Activated naive CD8-positive, alpha-beta T cell treated with anti-CD3 and anti-CD28 coated beads, Interleukin-2, amount 50 U/mL, for 16 hours (primary cell): Measurements from ENCODE around the gene MEIS2.

Experiments used
- DNase-seq: peaks from one replicate; pipeline ENCODE4 v3.0.0-alpha.2; 2020; ENCODE audit warnings: low read depth, low spot score

The MEIS2 gene

DNA sequence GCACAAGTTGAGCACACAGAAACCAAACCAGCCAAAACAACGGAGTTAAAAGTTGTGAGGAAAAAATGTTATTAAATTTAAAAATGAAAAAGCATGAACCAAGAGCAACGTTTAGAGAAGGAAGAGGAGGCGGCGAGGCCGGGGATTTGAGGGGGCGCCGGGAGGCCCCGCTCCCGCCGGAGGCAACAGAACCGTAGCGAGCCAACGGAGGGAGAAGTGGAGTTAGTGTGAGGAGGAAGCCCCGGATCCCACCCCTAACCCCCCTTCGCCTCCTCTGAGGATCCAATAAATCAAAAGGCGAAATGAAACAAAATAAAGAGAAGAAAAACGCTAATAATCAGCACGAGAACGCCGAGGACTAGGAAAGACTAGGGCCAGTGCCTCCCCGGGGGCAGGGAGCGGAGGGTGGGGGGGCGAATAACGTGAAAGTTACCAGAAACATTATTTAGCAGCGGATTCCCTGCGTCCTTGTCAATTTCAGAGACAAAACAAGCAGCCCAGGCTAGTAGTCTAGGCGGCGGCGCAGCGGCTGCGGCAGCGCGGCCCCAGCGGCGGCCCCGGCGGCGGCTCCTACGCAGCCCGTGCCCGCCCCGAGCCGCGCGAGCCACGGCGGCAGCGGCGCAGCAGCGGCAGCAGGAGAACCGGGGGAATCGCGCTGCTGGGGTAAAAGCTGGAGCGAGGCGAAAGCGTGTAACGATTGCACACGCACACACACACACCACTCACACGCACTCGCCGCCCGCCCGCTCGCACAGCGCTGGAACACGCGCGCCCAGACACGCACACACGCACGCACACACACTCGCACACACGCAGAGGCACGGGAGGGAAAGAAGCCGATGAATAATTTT lies 1.7 kb downstream of the MEIS2 start:
- DNase-seq: no peak

GRCh38 chr15:37097144-37097919 lies 3.0 kb downstream of the MEIS2 start:
- no peak for DNase-seq

- no peak for DNase-seq
Observed at GRCh38 chr15:37096558-37097143, 3.7 kb downstream of the MEIS2 start.

DNA sequence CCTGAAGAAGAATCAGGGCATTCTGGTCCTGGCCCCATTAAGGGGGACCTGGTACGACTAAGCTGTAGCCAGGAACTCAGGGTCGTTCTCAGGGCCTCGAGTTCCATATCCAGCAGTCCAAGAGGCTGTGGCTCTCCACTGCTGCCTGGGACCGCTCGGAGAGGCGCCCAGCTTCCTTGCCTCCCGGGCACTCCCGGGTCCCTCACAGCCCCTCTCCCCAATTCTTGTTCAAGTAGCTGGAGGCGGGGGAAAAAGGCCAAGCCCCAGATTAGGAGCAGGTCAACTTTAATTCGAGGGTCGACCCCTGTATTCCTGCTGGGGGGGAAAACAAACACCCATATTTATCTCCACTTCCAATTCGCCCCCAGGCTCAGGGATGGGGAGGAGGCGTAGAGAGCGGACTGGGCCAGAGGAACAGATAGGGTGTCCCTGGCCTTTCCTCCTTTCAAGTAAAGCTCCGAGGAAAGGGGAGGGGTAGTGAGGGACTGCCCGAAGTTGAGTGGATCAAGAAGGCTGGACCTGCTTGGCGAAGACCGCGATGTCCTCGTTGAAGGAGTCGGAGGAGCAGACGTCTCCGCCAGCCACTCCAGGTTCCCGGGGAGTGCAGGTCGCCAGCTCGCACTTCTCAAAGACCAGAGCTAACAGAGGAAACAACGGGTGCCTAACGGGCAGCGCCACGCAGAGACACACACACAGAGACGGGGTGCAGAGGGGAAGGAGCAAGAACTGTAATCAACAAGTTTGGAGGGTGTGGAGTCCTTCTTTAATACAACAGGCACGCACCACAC lies 4.4 kb downstream of the MEIS2 start:
- DNase-seq: no peak

DNA sequence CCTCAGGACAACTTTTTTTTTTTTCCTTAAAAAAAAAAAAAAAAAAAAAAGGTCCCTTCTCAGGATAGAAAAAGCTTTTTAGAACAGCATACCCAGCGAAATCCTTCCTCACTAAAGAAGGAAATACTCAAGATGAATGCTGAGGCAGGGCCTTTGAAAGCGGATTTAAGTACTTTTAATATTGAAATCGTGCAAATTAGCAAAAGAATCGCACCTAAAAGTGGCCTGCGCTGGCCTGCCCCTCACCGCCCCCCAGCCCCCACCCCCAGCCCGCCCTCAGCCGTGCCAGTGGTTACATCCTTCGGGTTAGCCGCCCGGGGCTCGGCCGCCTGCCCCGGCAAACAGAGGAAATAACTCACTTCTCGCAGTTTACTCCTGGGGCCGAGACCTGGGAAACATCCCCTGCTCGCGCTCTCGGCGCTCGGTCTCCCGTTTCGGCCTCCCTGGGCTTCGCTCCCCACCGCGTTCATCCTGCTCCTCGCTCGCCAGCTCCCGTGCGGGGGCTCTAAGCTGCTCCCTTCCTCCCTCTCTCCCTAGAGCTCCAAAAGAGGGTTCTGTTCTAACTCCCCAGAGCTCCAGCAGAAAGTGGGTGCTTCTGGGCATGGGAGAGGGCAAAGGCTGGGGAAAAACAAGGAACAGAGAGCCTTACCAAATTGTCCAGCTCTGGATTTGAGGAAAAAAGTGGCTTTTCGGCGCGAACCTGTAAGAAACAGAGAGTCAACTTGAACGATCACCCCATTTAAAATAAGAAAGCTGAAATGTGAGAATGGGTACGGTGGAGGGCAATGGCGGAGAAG lies 5.2 kb downstream of the MEIS2 start:
- no peak for DNase-seq

GRCh38 chr15:37094333-37094914 lies 5.9 kb downstream of the MEIS2 start:
- DNase-seq: no peak

- DNase-seq: no peak
Observed at GRCh38 chr15:37093480-37094332, 6.6 kb downstream of the MEIS2 start.

DNA sequence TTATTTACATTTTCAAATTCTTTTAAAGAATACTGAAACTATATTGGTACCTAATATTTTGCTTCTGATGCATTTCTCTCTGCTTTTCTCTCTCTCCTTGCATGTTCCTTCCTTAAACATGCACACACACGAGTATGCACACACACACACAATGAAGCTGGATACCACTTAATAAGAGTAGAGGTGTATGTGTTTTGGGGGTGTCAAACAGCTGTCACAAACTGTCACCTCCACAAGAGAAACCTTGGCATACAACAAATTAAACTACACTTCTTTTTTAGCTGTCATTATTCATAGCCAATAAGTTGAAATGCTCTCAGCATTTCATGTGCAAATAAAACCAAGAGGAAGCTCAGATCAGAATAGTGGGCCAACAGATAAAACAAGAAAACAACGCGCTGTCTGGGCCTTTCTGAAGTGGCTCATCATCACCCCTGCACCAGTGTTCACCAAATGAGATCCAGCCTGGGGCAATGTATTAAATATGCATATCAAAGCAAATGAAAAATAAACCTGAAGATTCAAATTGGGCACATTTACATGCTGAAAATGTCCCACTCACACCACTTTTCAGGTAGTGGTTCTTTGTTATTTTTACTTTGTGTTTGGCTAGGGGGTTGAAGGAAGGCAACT lies 9.7 kb downstream of the MEIS2 start:
- DNase-seq: no peak

GRCh38 chr15:37088436-37088835 lies 11.9 kb downstream of the MEIS2 start:
- no peak for DNase-seq

GRCh38 chr15:37087131-37087588 lies 13.2 kb downstream of the MEIS2 start:
- DNase-seq: no peak

GRCh38 chr15:37086521-37086920 lies 13.8 kb downstream of the MEIS2 start:
- no peak for DNase-seq

DNA sequence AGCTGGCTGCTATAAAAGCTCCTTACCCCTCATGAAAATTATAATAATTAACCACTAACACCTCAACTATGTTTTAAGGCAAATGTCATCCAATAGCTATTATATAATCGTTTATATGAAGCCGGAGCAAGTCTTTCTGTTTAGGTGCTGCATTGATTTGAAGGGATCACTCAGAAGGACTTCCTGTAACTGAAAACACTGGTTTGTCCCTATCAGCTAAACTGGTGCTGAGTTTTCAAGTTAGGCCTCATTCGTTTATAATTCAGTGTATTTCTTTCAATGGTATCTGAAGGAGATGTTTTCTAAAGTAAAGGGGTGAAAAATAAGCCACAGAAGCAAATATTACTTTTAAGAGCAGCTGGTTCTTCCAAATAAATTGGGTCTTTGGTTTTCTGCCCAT lies 14.2 kb downstream of the MEIS2 start:
- no peak for DNase-seq

GRCh38 chr15:37084602-37085001 lies 15.7 kb downstream of the MEIS2 start:
- DNase-seq: no peak

- DNase-seq: no peak
Observed at GRCh38 chr15:37083610-37084009, 16.7 kb downstream of the MEIS2 start.

DNA sequence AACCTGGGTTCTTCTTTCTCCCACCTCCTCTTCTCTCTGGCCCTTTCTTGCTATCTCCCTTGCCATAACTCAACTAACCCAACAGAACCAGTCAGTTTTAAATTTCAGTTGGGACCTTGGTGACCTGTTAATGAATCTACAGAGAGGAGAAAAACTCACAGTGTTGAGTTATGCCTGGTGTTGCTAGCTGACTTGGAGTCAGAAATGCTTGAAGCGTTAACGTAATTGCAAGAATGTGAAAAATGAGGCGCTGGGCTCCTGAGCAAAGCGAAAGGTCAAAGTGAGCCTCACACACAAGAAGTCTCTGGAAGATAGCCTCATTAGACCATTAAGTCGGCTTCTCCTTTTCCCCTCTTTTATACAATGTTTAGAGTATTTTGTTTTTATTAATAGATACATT lies 18.4 kb downstream of the MEIS2 start:
- DNase-seq: no peak

DNA sequence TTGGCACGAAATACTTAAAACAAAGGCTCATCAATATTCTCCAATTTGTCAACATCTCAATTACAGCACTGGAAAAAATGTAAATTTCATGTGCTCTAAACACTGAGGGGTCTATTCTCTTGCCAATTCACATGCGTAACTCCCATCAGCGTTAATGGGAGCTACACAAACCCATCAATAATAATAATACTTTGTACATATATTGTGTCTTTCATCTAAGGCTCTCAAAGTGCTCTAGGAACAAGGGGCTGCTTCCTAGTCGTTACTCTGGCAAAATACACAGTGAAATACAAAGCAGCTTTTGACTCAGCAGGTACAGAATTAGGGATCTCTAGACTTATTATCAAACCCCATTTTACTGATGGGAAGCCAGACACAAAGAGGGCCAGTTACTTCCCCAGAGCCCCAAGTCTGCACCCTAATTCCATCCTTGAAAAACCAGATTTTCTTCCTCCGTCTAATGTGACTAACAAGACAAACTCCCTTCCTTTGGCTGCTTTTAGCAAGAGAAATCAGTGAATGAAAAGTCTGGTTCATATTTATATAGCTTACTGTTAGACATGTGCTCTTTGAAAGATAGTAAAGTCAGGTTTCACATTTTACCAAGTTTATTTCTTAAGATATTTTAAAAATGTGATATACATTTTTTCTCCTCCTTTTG lies 20.0 kb downstream of the MEIS2 start:
- no peak for DNase-seq

- DNase-seq: no peak
Observed at GRCh38 chr15:37079726-37080125, 20.6 kb downstream of the MEIS2 start.

GRCh38 chr15:37078566-37078965 lies 21.8 kb downstream of the MEIS2 start:
- no peak for DNase-seq
